SH-SY5Y (cell line): ENCODE data around the gene QRFPR.

Source experiments
- GATA2 ChIP-seq: IDR thresholded peaks from 2 replicates; pipeline ENCODE4 v1.6.1; 2011; ENCODE audit warnings: mild to moderate bottlenecking, low read depth, low read length
- GATA3 ChIP-seq: IDR thresholded peaks from 2 replicates; pipeline ENCODE4 v1.6.1; 2011; ENCODE audit warnings: low read depth, mild to moderate bottlenecking, low read length, moderate library complexity

DNA sequence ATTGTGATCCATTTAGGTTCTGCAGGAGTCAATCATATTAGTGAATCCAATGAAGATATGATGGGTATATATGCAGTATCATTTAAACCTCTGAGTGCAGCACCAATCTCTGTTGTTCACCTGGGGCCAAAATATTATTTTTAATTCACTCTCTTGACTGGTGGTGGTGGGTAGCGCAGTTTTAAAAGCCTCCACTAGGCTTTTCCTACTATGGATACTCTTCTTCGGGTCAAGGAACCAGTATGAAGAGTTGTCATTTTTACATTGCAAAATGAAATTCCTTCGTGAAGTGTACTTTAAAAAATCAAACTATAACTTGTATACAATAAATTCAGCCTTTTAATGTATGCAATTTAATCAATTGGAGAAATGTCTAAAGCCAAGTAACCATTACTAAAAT, 56.5 kb downstream of the QRFPR start:
- no peak for TF ChIP-seq GATA2
- TF ChIP-seq GATA3 = no peak
